Measurements from ENCODE around the gene FCHSD2.

The FCHSD2 gene

GRCh38 chr11:73177380-73177777 is 35.3 kb upstream of the FCHSD2 start:
- Histone ChIP-seq H3K9ac (no peak overlapping the region), H3K9me3 (ENCODE audit: control insufficient read depth, low read length) (no peaks in the 10 kb centered on the region), H2AFZ (no peak overlapping the region), H3K27me3 (ENCODE audit: control insufficient read depth, insufficient read depth, low read length) (no peaks in the 10 kb centered on the region), H3K36me3 (ENCODE audit: control insufficient read depth, insufficient read depth, low read length) (no peaks in the 10 kb centered on the region), H3K4me2 (ENCODE audit: low read length) (no peak overlapping the region), H3K79me2 (no peaks in the 10 kb centered on the region), H3K4me3 (ENCODE audit: low read depth, low read length) (no peak overlapping the region), H3K27ac (peak overlapping the region; percentile 19), H3K4me1 (no peaks in the 10 kb centered on the region)
- TF ChIP-seq CTCF (IDR thresholded peaks at IDR 0.05) = no peak

GRCh38 chr11:73176874-73177155 is 34.7 kb upstream of the FCHSD2 start:
- H3K36me3 ChIP-seq (ENCODE audit: control insufficient read depth, insufficient read depth, low read length) = no peaks in the 10 kb centered on the region
- no peaks in the 10 kb centered on the region for H3K27me3 ChIP-seq (ENCODE audit: control insufficient read depth, insufficient read depth, low read length)
- H2AFZ ChIP-seq = no peak overlapping the region
- H3K4me1 ChIP-seq = no peaks in the 10 kb centered on the region
- H3K4me3 ChIP-seq (ENCODE audit: low read depth, low read length) = no peak overlapping the region
- no peaks in the 10 kb centered on the region for H3K9me3 ChIP-seq (ENCODE audit: control insufficient read depth, low read length)
- no peak overlapping the region for H3K9ac ChIP-seq
- TF ChIP-seq CTCF (IDR thresholded peaks at IDR 0.05) = no peak
- H3K79me2 ChIP-seq = no peaks in the 10 kb centered on the region
- H3K4me2 ChIP-seq (ENCODE audit: low read length) = no peak overlapping the region
- no peak overlapping the region for H3K27ac ChIP-seq

GRCh38 chr11:73176145-73176873 is 34.2 kb upstream of the FCHSD2 start:
- H3K4me3 ChIP-seq (ENCODE audit: low read depth, low read length) = no peak overlapping the region
- H3K27ac ChIP-seq = peak overlapping the region; percentile 29
- no peak overlapping the region for H3K4me2 ChIP-seq (ENCODE audit: low read length)
- H3K9me3 ChIP-seq (ENCODE audit: control insufficient read depth, low read length) = no peaks in the 10 kb centered on the region
- H3K79me2 ChIP-seq = no peaks in the 10 kb centered on the region
- H3K27me3 ChIP-seq (ENCODE audit: control insufficient read depth, insufficient read depth, low read length) = no peaks in the 10 kb centered on the region
- H3K9ac ChIP-seq = no peak overlapping the region
- H3K36me3 ChIP-seq (ENCODE audit: control insufficient read depth, insufficient read depth, low read length) = no peaks in the 10 kb centered on the region
- no peak for TF ChIP-seq CTCF (IDR thresholded peaks at IDR 0.05)
- H2AFZ ChIP-seq = no peak overlapping the region
- no peaks in the 10 kb centered on the region for H3K4me1 ChIP-seq

GRCh38 chr11:73175551-73176144 is 33.5 kb upstream of the FCHSD2 start:
- Histone ChIP-seq H3K4me1 (no peaks in the 10 kb centered on the region), H3K27ac (peak overlapping the region; percentile 29)

More at GRCh38 chr11:73175551-73176144, 33.5 kb upstream of the FCHSD2 start:
- Histone ChIP-seq H3K4me2 (ENCODE audit: low read length) (no peak overlapping the region), H3K4me3 (ENCODE audit: low read depth, low read length) (no peak overlapping the region), H2AFZ (no peak overlapping the region), H3K9me3 (ENCODE audit: control insufficient read depth, low read length) (no peaks in the 10 kb centered on the region), H3K9ac (no peak overlapping the region), H3K27me3 (ENCODE audit: control insufficient read depth, insufficient read depth, low read length) (no peaks in the 10 kb centered on the region), H3K79me2 (no peaks in the 10 kb centered on the region), H3K36me3 (ENCODE audit: control insufficient read depth, insufficient read depth, low read length) (no peaks in the 10 kb centered on the region)
- TF ChIP-seq CTCF (IDR thresholded peaks at IDR 0.05) = no peak
